GM18508 (cell line): ENCODE data around the gene PAX5.
"Not testable (repeated sequence)": the region's sequence is repeated elsewhere in the genome, so short reads cannot be mapped to it uniquely, and the experiment has no call there.

Experiments
- ATAC-seq: cut with Tn5 transposase; IDR thresholded peaks from one replicate; pipeline ENCODE4 v1.9.1; 2021; ENCODE audit warnings: moderate number of reproducible peaks; ENCODE audit not compliant: insufficient read depth, unreplicated experiment

The PAX5 gene

DNA sequence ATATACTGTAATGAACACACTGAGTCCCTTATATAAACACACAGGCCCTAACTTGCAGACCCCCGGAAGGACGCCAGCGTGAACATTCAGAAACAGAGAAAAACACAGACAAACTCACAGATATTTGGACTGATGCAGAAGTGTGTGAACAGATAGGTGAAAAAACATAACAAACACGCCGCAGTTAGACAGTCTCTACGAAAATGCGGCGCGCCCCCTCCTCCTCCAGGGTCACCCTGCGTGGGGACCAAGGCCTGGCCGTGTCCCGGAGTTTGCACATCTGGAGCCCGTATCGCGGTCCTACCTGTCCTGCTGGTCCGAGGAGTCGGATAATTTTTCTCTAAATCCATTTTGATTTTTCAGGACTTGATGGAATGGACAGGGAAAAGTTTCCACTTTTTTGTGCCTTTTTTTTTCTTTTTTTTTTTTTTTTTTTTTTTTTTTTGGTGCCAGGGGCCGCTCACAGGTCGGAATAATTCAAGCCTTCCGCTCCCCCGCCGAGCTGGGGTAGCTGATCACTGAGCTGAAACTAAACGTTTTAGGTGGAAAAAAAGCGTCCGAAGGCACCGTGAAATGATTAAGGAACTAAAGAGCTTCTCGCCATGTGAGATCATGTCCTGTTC, at the start of gene PAX5:
PAX5 (minus strand) TSS at position 587 of the 623 bp plus-strand sequence; CDS start at position 350, 237 bp downstream.
- ATAC-seq: no peak

- no peak for ATAC-seq
These were observed 49.6 kb upstream of the PAX5 start for GRCh38 chr9:37083654-37084053.

- no peak for ATAC-seq
These were observed 48.2 kb upstream of the PAX5 start for GRCh38 chr9:37082214-37082765.

DNA sequence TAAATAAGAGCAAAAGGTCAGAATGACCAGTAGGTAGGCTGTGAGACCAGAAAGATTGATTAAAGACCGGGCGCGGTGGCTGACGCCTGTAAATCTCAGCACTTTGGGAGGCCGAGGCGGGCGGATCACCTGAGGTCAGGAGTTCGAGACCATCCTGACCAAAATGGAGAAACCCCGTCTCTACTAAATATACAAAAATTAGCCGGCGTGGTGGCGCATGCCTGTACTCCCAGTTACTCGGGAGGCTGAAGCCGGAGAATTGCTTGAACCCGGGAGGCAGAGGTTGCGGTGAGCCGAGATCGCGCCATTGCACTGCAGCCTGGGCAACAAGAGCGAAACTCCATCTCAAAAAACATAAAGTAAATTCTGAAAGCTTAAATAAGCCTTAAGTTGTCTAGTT, 47.4 kb upstream of the PAX5 start:
- not testable (repeated sequence) for ATAC-seq

- ATAC-seq: not testable (repeated sequence)
These were observed 46.1 kb upstream of the PAX5 start for GRCh38 chr9:37080165-37080628.

DNA sequence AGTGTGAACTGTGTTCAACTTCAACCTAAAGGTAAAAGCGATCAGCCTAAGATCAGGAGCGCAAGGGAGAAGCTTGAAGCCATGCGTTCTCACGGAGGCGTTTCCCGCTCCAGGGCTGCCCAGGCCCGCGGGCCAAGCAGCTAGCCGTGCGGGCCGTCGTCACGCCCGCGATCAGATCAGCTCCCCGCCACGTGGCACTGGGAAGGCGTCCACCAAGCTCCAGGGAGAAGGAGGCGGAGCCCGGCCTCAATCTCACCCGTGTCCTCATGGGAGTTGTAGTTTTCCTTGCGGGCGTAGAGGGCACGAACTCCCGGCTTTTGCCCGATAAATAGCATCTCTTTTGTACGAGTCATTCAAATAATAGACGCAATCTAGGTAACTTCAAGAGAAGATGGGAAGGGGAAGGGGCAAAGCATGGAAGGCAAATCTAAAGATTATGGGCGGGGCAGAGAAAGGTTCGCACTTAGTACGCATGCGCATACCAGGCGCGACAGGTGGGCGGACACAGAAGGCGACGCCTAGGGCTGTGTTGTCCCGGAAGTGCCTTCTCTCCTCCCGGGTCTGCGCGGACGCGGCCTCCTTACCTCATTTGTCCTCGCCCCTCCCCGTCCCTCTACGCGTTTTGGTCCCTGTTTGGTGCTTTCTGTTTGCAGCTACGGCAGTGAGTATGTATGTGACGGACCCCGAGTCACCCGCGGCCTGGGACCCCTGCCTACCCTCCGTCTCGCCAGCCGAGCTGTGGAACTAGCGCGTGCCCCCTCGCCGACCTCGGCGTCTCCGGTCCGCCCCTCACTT, 45.5 kb upstream of the PAX5 start:
- ATAC-seq: peak; percentile 35

- ATAC-seq: not testable (repeated sequence)
These were observed 40.7 kb upstream of the PAX5 start for GRCh38 chr9:37074790-37075189.

DNA sequence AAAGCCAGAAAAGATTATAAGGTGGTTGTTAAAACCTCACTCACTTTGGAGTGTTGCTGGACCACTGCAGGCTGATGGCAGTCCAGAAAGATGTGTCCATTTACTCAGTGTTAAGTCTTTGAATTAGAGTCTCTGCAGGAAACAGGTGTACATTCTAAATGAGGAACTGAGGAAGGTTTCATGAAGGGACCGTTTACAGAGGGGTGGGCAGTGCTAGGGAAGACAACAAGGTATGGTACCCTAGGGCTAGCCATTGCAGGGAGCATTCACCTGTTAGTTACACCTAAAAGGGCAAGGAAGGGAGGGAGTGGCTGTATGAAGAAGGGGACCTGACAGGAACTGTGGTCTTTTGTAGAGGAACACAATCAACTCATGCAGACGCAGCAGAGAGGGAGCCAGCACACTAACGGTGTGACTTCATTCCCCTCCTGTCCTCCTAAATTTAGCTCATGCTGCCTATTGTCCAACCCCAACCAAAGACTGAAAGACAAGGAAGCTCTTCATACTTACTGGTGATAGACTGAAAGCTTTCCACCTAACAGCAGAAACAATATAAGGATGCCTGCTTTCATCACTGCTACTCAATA, 32.2 kb upstream of the PAX5 start:
- peak; percentile 55 for ATAC-seq

DNA sequence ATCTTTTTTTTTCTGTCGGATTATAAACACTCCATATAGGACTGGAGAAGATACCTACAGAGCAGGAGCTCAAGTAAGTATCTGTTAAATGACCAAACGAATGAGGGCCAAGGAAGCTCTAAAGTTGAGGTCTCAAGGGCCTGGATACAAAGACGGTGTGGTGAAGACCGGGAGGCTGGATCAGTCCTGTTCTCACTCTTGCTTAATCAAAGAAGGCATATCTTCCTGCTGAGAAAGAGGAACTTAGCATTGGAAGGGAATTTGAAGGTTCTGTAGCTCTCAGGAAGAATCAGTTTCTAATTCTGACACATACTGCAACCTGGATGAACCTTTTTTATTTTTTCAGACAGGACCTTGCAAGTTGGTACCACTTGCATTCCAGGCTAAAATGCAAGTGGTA, 28.3 kb upstream of the PAX5 start:
- no peak for ATAC-seq

GRCh38 chr9:37061768-37062167, 27.7 kb upstream of the PAX5 start:
- ATAC-seq: no peak

DNA sequence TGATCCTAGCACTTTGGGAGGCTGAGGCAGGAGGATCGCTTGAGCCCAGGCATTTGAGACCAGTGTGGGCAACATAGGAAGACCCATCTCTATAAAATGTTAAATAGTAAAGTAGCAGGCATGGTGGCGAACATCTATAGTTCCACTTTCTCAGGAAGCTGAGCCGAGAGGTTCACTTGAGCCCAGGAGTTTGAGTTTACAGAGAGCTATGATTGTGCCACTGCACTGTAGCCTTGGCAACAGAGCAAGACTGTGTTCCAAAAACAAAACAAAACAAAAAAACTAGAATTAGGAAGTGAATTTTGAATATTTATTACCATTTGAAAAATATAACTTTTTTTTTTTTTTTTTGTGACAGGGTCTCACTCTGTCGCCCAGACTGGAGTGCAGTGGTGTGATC, 26.8 kb upstream of the PAX5 start:
- no peak for ATAC-seq

DNA sequence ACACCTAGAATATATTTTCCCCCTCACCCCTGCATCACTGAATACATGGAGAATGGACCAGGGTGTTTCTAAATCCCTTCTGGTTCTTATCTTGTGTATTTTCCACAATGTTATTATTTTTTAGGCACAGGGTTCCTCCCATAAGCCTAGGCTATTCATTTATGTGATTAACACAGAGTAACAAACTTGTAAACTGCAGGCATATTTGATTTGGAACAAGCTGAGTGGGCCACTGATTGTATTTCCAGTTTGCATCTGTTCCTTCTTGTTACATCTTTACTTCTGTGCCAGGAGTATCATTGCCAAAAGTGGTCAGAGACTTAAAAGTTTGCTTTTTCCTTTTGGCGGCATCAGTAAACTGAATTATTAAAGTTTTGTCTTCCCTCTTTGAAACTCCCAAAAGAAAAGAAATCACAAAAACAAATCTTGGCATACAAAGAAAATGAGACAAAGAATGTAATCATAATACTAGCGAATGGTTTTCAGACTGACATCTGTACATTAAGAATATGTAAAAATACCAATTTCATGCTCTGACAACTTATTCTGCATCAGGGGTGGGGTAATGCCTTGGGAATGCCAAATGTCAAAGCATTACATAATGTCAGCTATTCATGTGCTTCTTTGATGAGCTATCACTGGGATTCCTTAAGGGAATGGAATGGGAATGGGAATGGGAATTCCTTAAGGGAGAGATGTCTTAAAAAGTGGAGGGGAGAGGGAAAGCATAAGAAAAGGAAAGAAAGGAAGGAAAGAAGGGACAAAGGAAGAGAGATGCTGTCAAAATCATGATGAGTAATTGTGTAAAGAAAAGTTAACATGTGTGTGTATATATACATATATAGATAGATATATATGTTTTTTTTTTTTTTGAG, 22.2 kb upstream of the PAX5 start:
- no peak for ATAC-seq

GRCh38 chr9:37054363-37054720, 20.3 kb upstream of the PAX5 start:
- not testable (repeated sequence) for ATAC-seq

- ATAC-seq: no peak
These were observed 19.8 kb upstream of the PAX5 start for GRCh38 chr9:37053684-37054362.

DNA sequence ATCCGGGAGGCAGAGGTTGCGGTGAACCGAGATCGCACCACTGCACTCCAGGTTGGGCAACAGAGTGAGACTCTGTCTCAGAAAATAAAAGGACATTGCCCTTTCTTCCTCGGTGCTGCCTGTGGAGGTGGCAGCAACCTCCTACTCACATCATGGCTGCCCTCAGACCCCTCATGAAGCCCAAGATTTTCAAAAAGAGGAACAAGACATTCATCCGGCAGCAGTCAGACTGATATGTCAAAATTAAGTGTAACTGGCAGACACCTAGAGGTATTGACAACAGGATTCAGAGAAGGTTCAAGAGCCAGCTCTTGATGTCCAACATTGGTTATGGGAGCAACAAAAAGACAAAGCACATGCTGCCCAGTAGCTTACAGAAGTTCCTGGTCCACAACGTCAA, 12.6 kb upstream of the PAX5 start:
- no peak for ATAC-seq

DNA sequence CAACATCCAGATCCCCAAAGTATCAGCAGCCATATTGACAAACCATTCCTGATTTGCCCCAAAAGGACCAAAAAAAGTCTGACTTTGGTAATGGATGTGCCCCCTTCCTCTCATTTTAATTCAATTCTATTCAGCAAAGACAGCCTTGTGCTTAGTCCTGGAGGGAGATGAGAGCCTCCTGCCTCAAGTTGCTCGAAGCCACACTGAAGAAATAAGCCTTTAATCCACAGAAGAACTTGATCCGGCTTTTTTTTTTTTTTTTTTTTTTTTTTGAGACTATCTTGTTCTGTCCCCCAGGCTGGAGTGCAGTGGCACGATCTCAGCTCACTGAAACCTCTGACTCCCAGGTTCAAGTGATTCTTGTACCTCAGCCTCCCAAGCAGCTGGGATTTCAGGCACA, 8.4 kb upstream of the PAX5 start:
- no peak for ATAC-seq

- ATAC-seq: no peak
These were observed 6.5 kb upstream of the PAX5 start for GRCh38 chr9:37040508-37041127.

DNA sequence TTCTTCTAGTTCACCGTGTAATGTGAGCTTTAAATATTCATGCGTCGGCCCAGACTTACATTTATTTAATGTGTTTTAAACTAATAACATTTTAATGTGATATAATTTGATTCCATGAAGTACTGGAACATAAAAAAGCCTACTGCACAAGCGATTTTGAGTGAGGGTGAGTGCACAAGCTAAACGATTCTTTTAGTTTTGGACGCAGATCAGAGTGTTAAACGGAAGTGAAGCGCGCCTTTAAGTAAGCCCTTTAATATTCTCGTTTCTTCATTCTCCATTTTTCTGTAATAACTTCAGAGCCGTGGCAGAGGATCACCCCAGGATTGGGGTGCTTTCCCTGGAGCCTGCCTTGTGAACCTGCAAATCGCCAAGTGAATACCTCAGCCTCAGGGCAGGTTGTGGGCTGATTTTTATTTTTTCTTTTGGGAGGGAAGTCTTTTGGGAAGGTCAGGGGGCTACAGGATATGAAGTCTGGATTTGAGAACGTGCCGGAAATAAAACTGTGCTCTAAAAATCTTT, 4.9 kb upstream of the PAX5 start:
- no peak for ATAC-seq

- no peak for ATAC-seq
These were observed 4.4 kb upstream of the PAX5 start for GRCh38 chr9:37038302-37038942.
